Right renal pelvis (tissue), 4 donors: ENCODE results near the gene CHAT. TPM values are rescaled to one million over a fixed set of nuclear protein-coding genes. Genes with fewer than 3 reads are reported as not detected.

Source experiments
- DNase-seq, 4 donors: peaks; one replicate each; pipeline ENCODE4 v3.0.0-alpha.2; 2013; ENCODE audit warnings: low read depth in 4 of 4, low spot score in 3 of 4, missing footprints in 1 of 4
- polyA plus RNA-seq, 4 donors: library from polyadenylated mRNA; unstranded; fragments of 120-200 nt; gene quantifications; one replicate each; pipeline ENCODE4 v1.2.1, GENCODE V29; 2013; ENCODE audit not compliant: insufficient read length in 4 of 4

The CHAT gene
- polyA plus RNA-seq, 4 donors, result not detected

- no peak for DNase-seq
Measured at GRCh38 chr10:49627644-49628247, 13.9 kb downstream of the CHAT start.

GRCh38 chr10:49628599-49628998 lies 14.8 kb downstream of the CHAT start:
- no peak for DNase-seq

- DNase-seq, result no peak
Measured at GRCh38 chr10:49629431-49629881, 15.6 kb downstream of the CHAT start.

GRCh38 chr10:49631975-49632374 lies 18.1 kb downstream of the CHAT start:
- no peak for DNase-seq

GRCh38 chr10:49632406-49633317 lies 18.8 kb downstream of the CHAT start:
- DNase-seq, result no peak

- DNase-seq, result no peak
Measured at GRCh38 chr10:49633327-49634068, 19.7 kb downstream of the CHAT start.

- no peak for DNase-seq
Measured at GRCh38 chr10:49634069-49634660, 20.3 kb downstream of the CHAT start.

- DNase-seq, result no peak
Measured at GRCh38 chr10:49642311-49642710, 28.5 kb downstream of the CHAT start.

- DNase-seq, result no peak
Measured at GRCh38 chr10:49643241-49644034, 29.6 kb downstream of the CHAT start.

- no peak for DNase-seq
Measured at GRCh38 chr10:49644035-49644646, 30.3 kb downstream of the CHAT start.

- no peak for DNase-seq
Measured at GRCh38 chr10:49645417-49645816, 31.6 kb downstream of the CHAT start.

GRCh38 chr10:49645871-49646870 lies 32.3 kb downstream of the CHAT start:
- DNase-seq, result no peak

GRCh38 chr10:49647554-49647953 lies 33.7 kb downstream of the CHAT start:
- no peak for DNase-seq

GRCh38 chr10:49647985-49648795 lies 34.4 kb downstream of the CHAT start:
- DNase-seq, result no peak

- DNase-seq, result no peak
Measured at GRCh38 chr10:49649294-49649693, 35.5 kb downstream of the CHAT start.

GRCh38 chr10:49649936-49650723 lies 36.3 kb downstream of the CHAT start:
- DNase-seq, result no peak

GRCh38 chr10:49650724-49651034 lies 36.8 kb downstream of the CHAT start:
- DNase-seq, result no peak
